Measurements from ENCODE around the gene C9. TPM values are rescaled to one million over a fixed set of nuclear protein-coding genes. Genes with fewer than 3 reads are reported as not detected.
"Not testable (repeated sequence)": the region's sequence is repeated elsewhere in the genome, so short reads cannot be mapped to it uniquely, and the experiment has no call there.

The C9 gene
- total RNA-seq, 3 donors from 2014 or later (not counting 1 experiment from before 2014, with no cell fraction given): 0.52 TPM; not detected in 2

- Mint-ChIP-seq H3K27ac (no peak overlapping the region), H3K27me3 (ENCODE audit: low read depth in 2 of 2) (peaks cover 6 to 14% of the 10 kb centered on the region in 2 donors), H3K4me3 (no peak overlapping the region), H3K9me3 (no peaks in the 10 kb centered on the region), H3K36me3 (no peaks in the 10 kb centered on the region), H3K4me1 (no peaks in the 10 kb centered on the region)
- no peak for DNase-seq
- TF ChIP-seq, protein P1, sequence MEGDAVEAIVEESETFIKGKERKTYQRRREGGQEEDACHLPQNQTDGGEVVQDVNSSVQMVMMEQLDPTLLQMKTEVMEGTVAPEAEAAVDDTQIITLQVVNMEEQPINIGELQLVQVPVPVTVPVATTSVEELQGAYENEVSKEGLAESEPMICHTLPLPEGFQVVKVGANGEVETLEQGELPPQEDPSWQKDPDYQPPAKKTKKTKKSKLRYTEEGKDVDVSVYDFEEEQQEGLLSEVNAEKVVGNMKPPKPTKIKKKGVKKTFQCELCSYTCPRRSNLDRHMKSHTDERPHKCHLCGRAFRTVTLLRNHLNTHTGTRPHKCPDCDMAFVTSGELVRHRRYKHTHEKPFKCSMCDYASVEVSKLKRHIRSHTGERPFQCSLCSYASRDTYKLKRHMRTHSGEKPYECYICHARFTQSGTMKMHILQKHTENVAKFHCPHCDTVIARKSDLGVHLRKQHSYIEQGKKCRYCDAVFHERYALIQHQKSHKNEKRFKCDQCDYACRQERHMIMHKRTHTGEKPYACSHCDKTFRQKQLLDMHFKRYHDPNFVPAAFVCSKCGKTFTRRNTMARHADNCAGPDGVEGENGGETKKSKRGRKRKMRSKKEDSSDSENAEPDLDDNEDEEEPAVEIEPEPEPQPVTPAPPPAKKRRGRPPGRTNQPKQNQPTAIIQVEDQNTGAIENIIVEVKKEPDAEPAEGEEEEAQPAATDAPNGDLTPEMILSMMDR (IDR thresholded peaks at IDR 0.05): no peak
- Histone ChIP-seq H3K9me3 (ENCODE audit: control insufficient read depth, insufficient read depth, low read length) (no peaks in the 10 kb centered on the region), H3K4me1 (ENCODE audit: control insufficient read depth, insufficient read depth, low read length) (no peaks in the 10 kb centered on the region), H3K27ac (ENCODE audit: low read length) (no peak overlapping the region), H3K36me3 (ENCODE audit: control insufficient read depth, insufficient read depth, low read length) (no peaks in the 10 kb centered on the region), H3K27me3 (ENCODE audit: control insufficient read depth, insufficient read depth, low read length) (no peaks in the 10 kb centered on the region), H3K4me3 (ENCODE audit: low read length) (no peak overlapping the region)
- no peak for ATAC-seq
- intact Hi-C loops (cut with micrococcal nuclease): no loop called here
- WGBS (ENCODE audit: insufficient coverage): 96% methylated on average over 1 of the region's 1 CpG
Observed at GRCh38 chr5:39342460-39342859, 21.8 kb downstream of the C9 start.

GRCh38 chr5:39341896-39342295 is 22.4 kb downstream of the C9 start:
- TF ChIP-seq, protein P1 (IDR thresholded peaks at IDR 0.05): no peak
- H3K27ac Mint-ChIP-seq: no peak overlapping the region
- H3K36me3 ChIP-seq (ENCODE audit: control insufficient read depth, insufficient read depth, low read length): no peaks in the 10 kb centered on the region
- ATAC-seq: no peak
- no peaks in the 10 kb centered on the region for H3K27me3 ChIP-seq (ENCODE audit: control insufficient read depth, insufficient read depth, low read length)
- H3K9me3 ChIP-seq (ENCODE audit: control insufficient read depth, insufficient read depth, low read length): no peaks in the 10 kb centered on the region
- no peak overlapping the region for H3K27ac ChIP-seq (ENCODE audit: low read length)
- no peaks in the 10 kb centered on the region for H3K9me3 Mint-ChIP-seq
- no peaks in the 10 kb centered on the region for H3K36me3 Mint-ChIP-seq
- no peak for DNase-seq
- H3K27me3 Mint-ChIP-seq (ENCODE audit: low read depth in 2 of 2): peaks cover 6 to 14% of the 10 kb centered on the region in 2 donors
- WGBS (ENCODE audit: insufficient coverage): 73% methylated on average over 1 of the region's 1 CpG
- no peak overlapping the region for H3K4me3 ChIP-seq (ENCODE audit: low read length)
- H3K4me3 Mint-ChIP-seq: no peak overlapping the region
- intact Hi-C loops (cut with micrococcal nuclease): no loop called here
- no peaks in the 10 kb centered on the region for H3K4me1 ChIP-seq (ENCODE audit: control insufficient read depth, insufficient read depth, low read length)
- H3K4me1 Mint-ChIP-seq: no peaks in the 10 kb centered on the region

DNA sequence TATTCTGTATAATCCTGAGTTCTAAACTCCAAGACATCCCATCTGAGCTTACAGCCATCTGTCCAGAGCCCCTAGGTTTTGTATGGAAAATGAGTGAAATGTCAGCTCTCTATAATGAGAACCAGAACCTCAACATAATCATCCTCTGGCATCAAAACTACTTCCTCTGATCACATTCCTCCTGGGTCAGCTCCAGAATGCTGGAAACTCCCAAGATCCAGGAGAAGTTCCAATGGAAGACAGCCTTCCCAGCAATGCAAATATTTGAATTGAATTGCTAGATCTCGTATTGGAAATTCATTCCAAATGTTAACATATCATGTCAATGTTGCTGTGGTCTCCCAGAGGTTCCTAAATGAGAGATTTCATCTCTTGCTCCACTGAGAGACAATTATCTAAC is 23.8 kb downstream of the C9 start:
- no peaks in the 10 kb centered on the region for H3K9me3 Mint-ChIP-seq
- no peaks in the 10 kb centered on the region for H3K27me3 ChIP-seq (ENCODE audit: control insufficient read depth, insufficient read depth, low read length)
- H3K9me3 ChIP-seq (ENCODE audit: control insufficient read depth, insufficient read depth, low read length): no peaks in the 10 kb centered on the region
- no peak for DNase-seq
- intact Hi-C loops (cut with micrococcal nuclease): no loop called here
- no peaks in the 10 kb centered on the region for H3K4me1 ChIP-seq (ENCODE audit: control insufficient read depth, insufficient read depth, low read length)
- no peak overlapping the region for H3K27ac ChIP-seq (ENCODE audit: low read length)
- TF ChIP-seq, protein P1 (IDR thresholded peaks at IDR 0.05): no peak
- 75% methylated on average over 1 of the region's 1 CpG for WGBS (ENCODE audit: insufficient coverage)
- no peak overlapping the region for H3K27ac Mint-ChIP-seq
- no peaks in the 10 kb centered on the region for H3K36me3 ChIP-seq (ENCODE audit: control insufficient read depth, insufficient read depth, low read length)
- H3K4me3 Mint-ChIP-seq: no peak overlapping the region
- peaks cover 8 to 14% of the 10 kb centered on the region in 2 donors for H3K27me3 Mint-ChIP-seq (ENCODE audit: low read depth in 2 of 2)
- no peak overlapping the region for H3K4me3 ChIP-seq (ENCODE audit: low read length)
- H3K36me3 Mint-ChIP-seq: no peaks in the 10 kb centered on the region
- no peaks in the 10 kb centered on the region for H3K4me1 Mint-ChIP-seq
- no peak for ATAC-seq

GRCh38 chr5:39337252-39337915 is 26.9 kb downstream of the C9 start:
- no peaks in the 10 kb centered on the region for H3K4me1 ChIP-seq (ENCODE audit: control insufficient read depth, insufficient read depth, low read length)
- WGBS (ENCODE audit: insufficient coverage): 100% methylated on average over 1 of the region's 1 CpG
- intact Hi-C loops (cut with micrococcal nuclease): no loop called here
- H3K27me3 Mint-ChIP-seq (ENCODE audit: low read depth in 2 of 2): peaks cover under 1 to 3% of the 10 kb centered on the region in 2 donors
- H3K36me3 ChIP-seq (ENCODE audit: control insufficient read depth, insufficient read depth, low read length): no peaks in the 10 kb centered on the region
- no peaks in the 10 kb centered on the region for H3K9me3 ChIP-seq (ENCODE audit: control insufficient read depth, insufficient read depth, low read length)
- no peak for DNase-seq
- TF ChIP-seq, protein P1 (IDR thresholded peaks at IDR 0.05): no peak
- no peak overlapping the region for H3K27ac ChIP-seq (ENCODE audit: low read length)
- no peak for ATAC-seq
- H3K4me1 Mint-ChIP-seq: no peaks in the 10 kb centered on the region
- no peaks in the 10 kb centered on the region for H3K36me3 Mint-ChIP-seq
- H3K4me3 Mint-ChIP-seq: no peak overlapping the region
- H3K27ac Mint-ChIP-seq: no peak overlapping the region
- H3K27me3 ChIP-seq (ENCODE audit: control insufficient read depth, insufficient read depth, low read length): no peaks in the 10 kb centered on the region
- no peaks in the 10 kb centered on the region for H3K9me3 Mint-ChIP-seq
- no peak overlapping the region for H3K4me3 ChIP-seq (ENCODE audit: low read length)

DNA sequence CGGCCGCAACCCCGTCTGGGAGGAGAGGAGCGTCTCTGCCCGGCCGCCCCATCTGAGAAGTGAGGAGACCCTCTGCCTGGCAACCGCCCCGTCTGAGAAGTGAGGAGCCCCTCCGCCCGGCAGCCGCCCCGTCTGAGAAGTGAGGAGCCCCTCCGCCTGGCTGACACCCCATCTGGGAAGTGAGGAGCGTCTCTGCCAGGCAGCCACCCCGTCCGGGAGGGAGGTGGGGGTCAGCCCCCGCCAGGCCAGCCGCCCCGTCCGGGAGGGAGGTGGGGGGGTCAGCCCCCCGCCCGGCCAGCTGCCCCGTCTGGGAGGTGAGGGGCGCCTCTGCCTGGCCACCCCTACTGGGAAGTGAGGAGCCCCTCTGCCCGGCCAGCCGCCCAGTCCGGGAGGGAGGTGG is 30.0 kb downstream of the C9 start:
- H3K27me3 Mint-ChIP-seq (ENCODE audit: low read depth in 2 of 2); H3K27ac Mint-ChIP-seq; H3K4me3 ChIP-seq (ENCODE audit: low read length); H3K36me3 Mint-ChIP-seq; H3K9me3 Mint-ChIP-seq; H3K4me1 ChIP-seq (ENCODE audit: control insufficient read depth, insufficient read depth, low read length); H3K9me3 ChIP-seq (ENCODE audit: control insufficient read depth, insufficient read depth, low read length); H3K27ac ChIP-seq (ENCODE audit: low read length); intact Hi-C loops (cut with micrococcal nuclease); H3K36me3 ChIP-seq (ENCODE audit: control insufficient read depth, insufficient read depth, low read length); DNase-seq; ATAC-seq; H3K4me1 Mint-ChIP-seq; H3K27me3 ChIP-seq (ENCODE audit: control insufficient read depth, insufficient read depth, low read length); H3K4me3 Mint-ChIP-seq: not testable (repeated sequence)
- WGBS (ENCODE audit: insufficient coverage): 93% methylated on average over 20 of the region's 27 CpGs
